GM06990 (cell line): ENCODE data around the gene STC2.

Experiments
- DNase-seq: peaks from one replicate; pipeline ENCODE4 v3.0.0-alpha.2; 2011; ENCODE audit not compliant: insufficient read length; ENCODE audit errors: extremely low read depth
- H3K27me3 ChIP-seq: replicated peaks from 2 replicates; pipeline ENCODE4 v1.6.0; 2011; ENCODE audit warnings: low read length; ENCODE audit not compliant: control insufficient read depth, insufficient read depth
- H3K36me3 ChIP-seq: 2 replicates; pipeline ENCODE4 v1.5.1; 2011; ENCODE audit warnings: low read length; ENCODE audit not compliant: control insufficient read depth, insufficient read depth
- H3K4me3 ChIP-seq: replicated peaks from 2 replicates; pipeline ENCODE4 v1.5.1; 2011; ENCODE audit warnings: low read depth, mild to moderate bottlenecking, control low read depth, low read length
- CTCF ChIP-seq: IDR thresholded peaks from 2 replicates; pipeline ENCODE4 v1.5.1; 2011; ENCODE audit warnings: low read length, control low read depth, mild to moderate bottlenecking, inconsistent platforms; ENCODE audit not compliant: insufficient read depth, poor library complexity, severe bottlenecking

Gene STC2

GRCh38 chr5:173312821-173313220, 15.4 kb downstream of the STC2 start:
- no peaks in the 10 kb centered on the region for H3K27me3 ChIP-seq
- no peak overlapping the region for H3K4me3 ChIP-seq
- no peaks in the 10 kb centered on the region; the same call in 1 of the 2 replicates for H3K36me3 ChIP-seq
- no peak for TF ChIP-seq CTCF
- no peak for DNase-seq

GRCh38 chr5:173311818-173312585, 16.2 kb downstream of the STC2 start:
- TF ChIP-seq CTCF = no peak

GRCh38 chr5:173310861-173311785, 17.1 kb downstream of the STC2 start:
- H3K27me3 ChIP-seq = no peaks in the 10 kb centered on the region
- no peak for DNase-seq
- H3K36me3 ChIP-seq = no peaks in the 10 kb centered on the region; the same call in 1 of the 2 replicates
- H3K4me3 ChIP-seq = no peak overlapping the region
- TF ChIP-seq CTCF = no peak

More at GRCh38 chr5:173311818-173312585, 16.2 kb downstream of the STC2 start:
- DNase-seq = no peak
- Histone ChIP-seq H3K27me3 (no peaks in the 10 kb centered on the region), H3K4me3 (no peak overlapping the region), H3K36me3 (no peaks in the 10 kb centered on the region; the same call in 1 of the 2 replicates)

GRCh38 chr5:173310218-173310769, 17.9 kb downstream of the STC2 start:
- H3K4me3 ChIP-seq = no peak overlapping the region
- H3K27me3 ChIP-seq = no peaks in the 10 kb centered on the region
- H3K36me3 ChIP-seq = no peaks in the 10 kb centered on the region
- DNase-seq = no peak
- no peak for TF ChIP-seq CTCF

- Histone ChIP-seq H3K36me3 (no peaks in the 10 kb centered on the region), H3K27me3 (no peaks in the 10 kb centered on the region; the same call in 1 of the 2 replicates), H3K4me3 (no peak overlapping the region)
- no peak for DNase-seq
- no peak for TF ChIP-seq CTCF
Observed at GRCh38 chr5:173309731-173310130, 18.5 kb downstream of the STC2 start.
